NK-92 (cell line): Measurements from ENCODE around the gene DNAJB6.

Source experiments
- DNase-seq: peaks from one replicate; lab custom pipeline; 2025; ENCODE audit not compliant: unreplicated experiment; lab: John Stamatoyannopoulos, UW

The DNAJB6 gene

DNA sequence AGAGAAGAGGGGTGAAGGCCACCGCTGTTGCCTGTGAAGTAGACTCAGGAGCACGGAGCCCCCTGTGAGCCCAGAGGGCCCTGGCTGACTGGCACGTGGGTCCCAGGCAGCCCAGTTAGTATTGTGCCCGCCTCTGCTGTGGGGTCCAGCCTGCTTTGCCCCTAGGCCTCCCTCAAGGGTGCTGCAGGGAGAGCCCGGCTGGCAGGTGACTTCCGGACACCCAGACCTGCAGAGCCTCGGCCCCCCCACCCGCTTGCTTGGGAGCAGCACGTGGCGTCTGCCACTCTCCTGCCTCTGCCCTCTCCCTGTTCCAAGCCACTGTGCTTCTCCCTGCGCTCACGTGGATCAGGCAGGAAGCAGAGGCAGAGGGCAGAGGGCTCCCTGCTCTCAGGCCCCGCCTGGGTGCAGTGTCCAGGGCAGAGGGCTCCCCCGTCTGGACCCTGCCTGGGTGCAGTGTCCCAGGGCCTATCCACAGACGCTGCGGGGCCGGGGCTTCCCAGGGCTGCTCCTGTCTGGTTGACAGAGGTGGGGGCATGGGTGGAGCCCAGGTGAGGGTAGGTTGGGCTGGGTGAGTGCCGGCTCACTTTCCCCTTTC is 88.4 kb downstream of the DNAJB6 start:
- no peak for DNase-seq

DNA sequence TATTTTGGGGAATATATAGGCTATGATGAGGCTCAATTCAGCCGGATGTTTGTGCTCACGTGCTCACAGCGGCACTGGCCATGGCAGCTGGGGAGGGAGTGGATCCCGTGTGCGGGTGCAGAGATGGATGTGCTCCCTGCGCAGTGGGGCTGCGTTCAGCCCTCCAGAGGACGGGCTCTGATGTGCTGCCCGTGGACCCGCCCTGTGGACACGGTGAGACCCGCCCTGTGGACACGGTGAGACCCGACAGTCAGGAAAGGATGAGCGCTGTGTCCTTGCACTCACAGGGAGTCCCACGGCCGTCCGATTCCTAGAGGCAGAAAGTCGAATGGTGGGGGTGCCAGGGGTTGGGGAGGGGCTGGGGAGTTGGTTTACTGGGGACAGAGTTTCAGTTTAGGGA is 89.0 kb downstream of the DNAJB6 start:
- DNase-seq, result no peak

DNA sequence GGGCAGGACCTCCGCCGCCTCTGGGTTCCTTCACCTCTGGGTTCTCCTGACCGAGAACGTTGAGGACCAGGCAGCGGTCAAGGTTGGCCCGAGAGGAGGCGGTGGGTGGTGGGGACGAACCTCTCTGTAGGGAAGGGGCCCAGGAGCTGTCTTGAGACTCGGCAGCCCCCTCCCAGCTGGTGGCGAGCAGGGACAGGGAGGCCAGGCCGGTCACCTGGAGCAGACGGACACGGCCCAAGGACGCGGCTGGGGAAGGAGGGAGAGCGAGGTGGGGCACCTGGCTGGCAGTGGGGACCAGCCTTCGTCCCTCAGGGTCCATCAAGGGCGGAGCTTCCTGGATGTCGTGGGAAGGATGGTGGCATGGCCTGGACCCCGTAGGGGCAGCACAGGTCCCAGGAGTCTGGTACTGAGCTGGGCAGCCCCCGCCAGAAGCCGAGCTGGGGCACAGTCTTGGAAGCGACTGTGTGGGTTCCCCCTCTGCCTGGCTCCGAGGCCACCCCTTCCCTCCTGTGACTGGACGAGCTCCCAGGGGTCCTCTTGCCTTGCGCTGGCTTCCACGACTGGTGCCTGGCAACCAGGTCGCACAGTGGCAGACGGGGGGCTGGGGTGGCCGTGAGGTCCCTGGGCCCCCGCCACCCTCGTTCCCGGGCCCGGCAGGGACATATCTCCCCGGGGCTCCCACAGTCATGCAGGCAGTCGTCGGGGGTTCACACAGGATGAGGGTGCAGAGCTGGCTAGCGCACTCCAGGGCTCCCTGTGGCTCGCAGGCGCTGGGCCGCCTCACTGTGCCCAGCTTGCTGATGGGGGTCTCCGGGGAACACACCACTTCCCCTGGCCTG is 89.9 kb downstream of the DNAJB6 start:
- no peak for DNase-seq

DNA sequence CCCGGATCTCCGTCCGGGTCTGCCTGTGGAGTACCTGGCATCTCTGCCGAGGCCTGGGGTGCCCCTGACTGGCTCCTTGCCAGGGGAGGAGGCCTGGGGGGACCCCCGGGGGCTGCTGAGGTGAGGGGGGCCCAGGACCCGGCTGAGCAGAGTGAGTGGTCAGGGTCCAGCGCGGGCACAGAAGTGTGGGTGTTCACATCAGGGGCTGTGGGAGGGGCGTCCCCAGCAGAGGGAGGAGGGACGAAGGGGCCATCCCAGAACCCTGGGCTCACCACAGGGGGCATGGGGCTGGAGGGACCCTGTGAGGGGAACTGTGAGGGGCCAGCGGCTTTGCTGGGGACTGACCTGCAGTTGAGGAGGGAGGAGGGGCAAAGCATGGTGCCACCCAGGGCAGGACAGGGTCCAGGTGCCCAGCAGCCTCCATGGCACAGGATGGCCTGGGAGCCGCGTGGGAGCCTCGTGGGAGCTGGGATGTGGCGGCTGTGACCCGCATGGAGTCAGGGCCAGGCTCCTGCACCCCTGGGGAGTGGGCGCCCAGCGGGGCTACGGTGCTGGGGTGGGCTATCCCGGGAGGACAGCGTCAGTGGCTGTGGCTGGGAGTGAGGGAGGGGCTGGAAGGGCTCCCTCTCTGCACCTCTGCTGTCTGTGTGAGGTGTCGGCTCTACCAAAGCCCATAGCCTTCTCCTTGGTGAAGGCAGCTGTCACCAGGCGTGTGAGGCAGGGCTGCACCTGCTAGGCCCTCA is 91.2 kb downstream of the DNAJB6 start:
- DNase-seq, result no peak

DNA sequence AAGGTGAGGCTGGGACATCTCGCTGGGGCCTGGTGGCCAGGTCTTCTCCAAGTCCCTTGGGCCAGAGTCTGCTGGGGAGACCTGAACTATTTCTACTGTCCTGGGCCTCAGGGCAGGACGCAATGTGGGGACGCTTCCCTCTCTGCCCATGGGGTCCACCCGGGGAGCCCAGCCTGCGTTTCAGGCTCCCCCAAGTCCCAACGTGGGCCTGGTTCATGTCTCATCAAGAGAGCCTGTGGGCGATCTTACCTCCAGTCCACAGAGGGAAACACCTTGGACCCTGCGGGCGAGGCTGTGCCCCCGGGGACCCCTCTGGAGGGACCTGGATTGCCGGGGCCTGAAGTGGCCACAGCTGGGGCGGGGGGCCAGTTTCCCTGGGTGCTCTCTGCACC is 91.7 kb downstream of the DNAJB6 start:
- no peak for DNase-seq

DNA sequence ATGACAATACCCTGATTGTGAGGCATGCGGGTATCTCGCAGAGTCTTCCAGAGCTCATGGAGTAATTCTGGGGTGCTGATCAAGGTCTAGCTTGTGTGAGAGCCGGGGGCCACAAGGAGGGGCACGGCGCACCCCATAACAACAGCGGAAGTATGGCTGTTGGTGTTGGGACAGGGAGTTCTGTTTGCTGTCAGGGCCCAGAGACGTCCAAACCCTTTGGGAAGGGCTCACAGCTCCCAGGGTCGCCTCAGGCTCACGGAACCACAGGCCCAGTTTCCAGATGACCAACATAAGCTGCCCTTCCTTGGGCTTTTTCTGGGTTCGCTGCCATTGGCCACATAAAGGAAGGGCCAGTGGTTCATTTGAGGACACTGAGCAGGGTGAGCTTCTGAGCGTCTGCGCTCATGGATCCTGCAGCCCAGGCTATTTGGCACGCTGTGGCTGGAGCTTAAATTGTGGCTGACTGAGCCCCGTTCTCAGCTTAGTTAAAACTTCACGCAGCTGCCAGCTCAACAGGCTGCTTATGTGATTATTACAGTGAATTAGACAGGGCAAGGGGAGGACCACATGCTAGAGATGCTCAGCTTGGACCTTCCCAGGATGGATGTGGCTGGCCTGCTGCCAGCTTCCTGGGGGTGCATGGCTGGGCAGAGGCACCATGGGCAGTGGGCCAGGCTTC is 92.3 kb downstream of the DNAJB6 start:
- no peak for DNase-seq

DNA sequence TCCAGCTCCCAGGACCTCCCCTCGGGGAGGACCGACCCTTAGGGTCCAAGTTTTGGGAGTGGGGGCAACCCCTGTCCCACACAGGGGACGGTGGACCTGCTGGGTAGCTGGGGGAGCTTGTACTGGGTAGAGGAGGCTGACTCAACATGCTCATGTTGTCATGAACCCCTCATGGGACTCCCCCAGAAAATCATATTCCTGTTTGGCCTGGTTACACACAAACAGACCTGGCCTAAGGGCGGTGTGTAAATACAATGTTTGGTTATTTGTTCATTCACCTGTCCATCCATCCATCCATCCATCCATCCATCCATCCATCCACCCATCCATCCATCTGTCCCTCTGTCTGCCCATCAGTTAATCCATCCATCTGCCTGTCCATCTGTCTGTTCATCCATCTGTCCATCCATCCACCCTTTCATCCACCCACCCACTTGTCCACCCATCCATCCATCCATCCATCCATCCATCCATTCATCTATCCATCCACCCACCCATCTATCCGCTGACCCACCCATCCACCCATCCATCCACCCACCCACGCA is 92.9 kb downstream of the DNAJB6 start:
- no peak for DNase-seq

DNA sequence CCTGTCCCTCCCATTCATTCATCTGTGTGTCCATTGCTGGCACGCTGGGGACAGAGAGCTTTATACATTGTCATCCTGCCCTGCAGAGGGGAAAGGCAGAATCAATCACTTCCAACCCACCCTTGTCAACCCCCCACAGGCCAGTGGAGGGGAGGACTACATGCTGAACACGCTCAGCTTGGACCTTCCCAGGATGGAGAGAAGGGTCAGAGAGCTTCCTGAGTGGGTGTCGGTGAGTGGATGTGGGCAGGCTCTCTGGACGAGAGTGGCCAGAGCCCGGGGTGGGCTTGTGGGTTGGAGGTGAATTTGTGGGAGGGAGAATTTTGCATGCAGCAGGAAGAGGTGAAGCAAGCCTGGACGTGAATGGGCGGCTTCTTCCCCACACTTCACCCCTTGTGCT is 93.9 kb downstream of the DNAJB6 start:
- DNase-seq, result no peak

DNA sequence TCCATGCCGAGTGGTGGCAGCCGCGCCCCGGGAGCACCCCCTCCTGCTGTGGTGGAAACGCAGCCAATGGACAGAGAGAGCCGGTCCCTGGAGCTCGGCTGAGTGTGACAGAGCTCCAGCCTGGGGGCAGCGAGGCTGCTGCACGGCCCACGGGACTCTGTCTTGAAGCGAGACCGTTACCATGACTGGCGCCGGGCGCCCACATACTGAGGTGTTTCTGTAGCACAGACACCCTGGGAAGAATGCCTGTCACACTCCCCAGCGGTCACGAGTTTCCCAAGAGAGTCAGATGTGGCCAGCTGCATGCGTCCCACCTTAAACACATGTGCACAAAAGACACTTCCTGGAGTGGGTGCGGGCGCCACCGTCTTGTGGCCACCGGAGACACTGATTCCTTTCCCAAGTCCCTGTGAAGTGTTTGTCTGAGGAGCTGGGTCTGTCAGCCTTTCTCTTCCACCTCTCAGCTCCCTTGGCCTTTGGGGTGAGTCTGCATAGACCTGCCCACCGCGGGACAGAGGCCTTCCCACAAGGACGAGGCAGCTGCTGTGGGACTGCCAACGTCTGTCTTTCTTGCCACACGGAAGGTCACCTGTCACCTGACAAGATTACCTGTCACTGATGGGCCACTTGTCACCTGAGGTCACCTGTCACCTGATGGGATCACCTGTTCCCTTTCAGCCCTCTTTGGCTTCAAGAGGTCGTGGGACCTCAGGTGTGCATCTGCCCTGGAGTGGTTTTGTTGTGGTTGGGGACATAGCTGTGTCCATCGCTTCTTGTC is 94.6 kb downstream of the DNAJB6 start:
- no peak for DNase-seq

DNA sequence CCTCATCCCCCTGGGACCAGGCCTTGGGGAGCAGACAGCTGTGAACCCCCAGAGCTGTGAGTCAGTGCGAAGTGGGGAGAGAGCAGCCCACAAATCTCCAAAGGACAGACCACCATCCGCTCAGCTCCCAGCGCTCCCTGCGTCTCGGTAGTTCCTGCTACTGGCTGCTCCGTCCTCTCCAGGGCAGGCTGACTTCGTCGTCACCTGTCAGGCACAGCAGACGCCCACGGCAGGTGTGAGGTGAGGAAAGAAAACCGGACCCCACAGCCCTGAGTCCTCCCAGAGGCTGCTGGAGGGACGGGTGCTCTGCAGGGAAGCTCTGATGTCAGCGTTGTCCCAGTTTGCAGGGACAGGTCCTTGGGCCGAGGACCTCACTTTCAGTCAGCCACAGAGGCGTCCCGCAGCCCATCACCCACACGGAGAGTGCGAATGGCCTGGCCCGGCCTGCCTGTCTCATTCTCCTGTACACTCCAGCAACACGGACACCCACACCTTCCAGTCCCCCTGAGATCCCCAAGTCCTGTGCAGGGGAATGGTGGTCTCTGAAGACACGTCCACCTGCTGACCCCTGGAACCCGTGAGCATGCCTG is 95.2 kb downstream of the DNAJB6 start:
- DNase-seq, result no peak

DNA sequence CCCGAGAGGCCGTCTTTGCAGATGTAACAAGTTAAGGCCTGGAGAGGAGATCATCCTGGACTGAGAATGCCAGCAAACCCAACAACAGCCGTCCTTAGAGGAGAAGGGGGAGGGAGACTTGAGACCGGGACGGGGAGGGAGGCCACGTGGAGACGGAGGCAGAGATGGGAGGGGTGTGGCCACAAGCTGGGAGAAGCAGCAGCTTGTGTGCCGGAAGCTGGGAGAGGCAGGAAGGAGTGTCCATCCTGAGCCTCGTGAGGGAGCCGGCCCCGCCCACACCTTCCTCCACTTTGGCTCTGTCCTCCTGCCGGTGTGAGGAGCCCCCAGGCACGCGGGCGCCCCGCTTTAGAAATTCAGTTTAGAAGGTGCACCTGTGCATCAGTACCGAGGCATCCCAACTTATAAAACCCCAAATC is 95.7 kb downstream of the DNAJB6 start:
- DNase-seq, result no peak

DNA sequence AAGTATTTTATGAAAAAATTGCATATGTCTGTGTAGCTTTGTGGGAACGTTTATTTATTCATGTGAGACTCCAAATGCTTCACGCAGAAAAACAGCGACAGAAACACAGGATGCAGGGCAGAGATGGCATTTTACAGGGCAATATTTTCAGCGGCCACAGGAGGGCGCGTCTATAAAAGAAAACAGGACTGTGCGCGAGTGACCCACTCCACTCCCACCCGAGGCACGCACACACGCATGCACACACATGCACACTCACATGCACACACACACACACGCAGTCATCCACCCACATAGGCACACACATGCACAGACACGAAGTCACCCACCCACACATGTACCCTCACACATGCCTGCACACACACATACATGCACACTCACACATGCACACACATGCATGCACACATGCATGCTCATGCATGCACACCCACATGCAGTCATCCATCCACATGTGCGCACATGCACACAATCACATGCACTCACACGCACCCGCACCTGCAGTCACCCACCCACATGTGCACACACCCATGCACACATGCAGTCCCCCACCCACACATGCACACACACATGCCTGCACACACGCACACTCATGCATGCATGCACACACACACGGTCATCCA is 96.3 kb downstream of the DNAJB6 start:
- DNase-seq, result no peak

DNA sequence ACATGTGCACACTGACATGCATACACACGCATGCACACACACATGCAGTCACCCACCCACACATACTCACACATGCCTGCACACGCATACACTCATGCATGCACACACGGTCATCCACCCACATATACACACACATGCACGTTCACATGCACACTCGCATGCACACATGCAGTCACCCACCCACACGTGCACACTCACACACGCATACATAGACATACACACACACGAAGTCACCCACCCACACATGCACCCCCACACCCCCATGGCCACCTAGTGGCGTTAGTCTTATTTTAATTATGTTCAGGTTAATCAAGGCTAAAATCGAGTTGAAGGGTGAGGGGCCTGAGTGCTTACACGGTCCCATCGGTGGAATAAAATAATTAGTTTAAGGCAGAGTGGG is 96.8 kb downstream of the DNAJB6 start:
- DNase-seq, result no peak

DNA sequence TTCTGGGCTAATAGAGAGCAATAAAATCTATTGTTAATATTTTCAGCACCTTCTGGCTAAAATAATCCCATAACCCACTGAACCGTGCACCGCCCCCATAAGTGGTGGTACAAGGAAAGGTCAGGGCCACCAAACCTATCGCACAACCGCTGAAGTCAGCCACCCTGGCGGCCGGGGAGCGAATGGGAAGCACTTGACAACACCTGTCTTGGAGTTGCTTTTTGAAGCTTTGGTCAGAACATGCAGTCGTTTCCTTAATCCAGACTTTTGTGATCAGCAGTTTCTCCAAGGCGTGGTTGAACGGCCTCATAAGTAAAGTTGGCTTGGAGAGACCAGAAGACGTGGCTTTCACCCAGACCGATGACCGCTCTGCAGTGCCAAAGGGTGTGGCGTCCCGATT is 97.4 kb downstream of the DNAJB6 start:
- no peak for DNase-seq

DNA sequence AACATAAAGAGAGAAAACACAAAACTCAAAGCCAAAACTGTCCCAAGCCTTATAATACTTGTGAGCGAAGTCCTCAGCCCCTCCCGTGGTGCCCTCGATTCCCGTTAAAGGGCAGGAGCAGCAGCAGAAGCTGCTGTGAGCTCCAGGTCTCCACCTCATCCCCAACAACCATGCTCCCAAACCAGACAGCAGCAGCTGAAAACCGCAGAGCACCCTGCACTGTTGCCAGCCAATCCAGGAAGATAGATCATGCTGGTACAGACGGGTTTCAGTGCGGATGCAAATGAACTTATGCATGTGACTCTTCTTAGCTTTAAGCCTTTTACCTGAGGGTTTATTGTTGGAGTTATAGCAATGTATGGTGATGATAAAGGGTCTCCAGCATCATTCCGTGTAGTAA is 97.9 kb downstream of the DNAJB6 start:
- no peak for DNase-seq

DNA sequence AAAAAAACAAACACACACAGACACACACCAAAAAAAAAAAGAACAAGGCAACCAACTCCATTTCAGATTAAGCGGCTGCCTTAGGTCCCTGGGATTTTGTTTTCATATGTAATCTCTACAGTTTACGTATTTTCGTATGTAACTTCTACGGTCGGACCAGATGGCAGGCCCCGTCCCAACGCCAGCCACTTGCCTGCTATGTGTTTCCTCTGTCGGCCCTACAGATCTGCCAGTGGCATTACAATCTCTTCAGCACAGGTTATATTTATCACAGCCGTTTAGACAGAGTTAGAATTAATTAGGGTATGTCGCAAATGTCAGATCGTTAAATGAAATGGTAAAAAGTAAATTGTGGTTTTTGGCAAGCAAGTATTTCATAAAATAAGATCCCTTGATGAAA is 99.3 kb downstream of the DNAJB6 start:
- no peak for DNase-seq

DNA sequence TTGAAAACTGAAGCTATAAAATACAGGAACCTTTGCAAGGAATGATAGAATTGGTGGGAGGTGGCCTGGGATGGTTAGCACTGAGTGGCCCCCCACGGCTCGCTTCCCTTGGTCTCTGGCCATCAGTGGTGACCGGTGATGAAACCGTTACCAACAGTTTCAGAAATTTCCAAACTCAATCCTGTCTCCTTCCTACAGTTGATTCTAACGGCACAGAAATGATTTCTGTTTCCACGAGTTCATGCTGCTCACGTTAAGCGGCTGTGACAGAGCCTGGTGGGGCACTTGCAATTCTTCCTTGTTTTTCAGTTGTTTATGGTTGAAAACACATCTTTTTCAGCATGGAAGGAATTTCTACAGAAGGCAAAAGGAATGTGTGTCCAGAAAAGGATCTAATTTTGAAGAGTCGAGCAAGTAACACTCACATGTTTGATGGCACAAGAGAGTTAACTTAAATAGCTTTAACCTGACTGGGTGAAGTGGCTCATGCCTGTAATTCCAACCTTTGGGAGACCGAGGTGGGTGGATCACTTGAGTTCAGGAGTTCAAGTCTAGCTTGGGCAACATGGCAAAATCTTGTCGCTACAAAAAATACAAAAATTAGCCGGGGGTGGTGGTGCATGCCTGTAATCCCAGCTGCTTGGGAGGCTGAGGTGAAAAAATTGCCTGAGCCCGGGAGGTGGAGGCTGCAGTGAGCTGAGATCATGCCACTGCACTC is 100.1 kb downstream of the DNAJB6 start:
- DNase-seq, result no peak

DNA sequence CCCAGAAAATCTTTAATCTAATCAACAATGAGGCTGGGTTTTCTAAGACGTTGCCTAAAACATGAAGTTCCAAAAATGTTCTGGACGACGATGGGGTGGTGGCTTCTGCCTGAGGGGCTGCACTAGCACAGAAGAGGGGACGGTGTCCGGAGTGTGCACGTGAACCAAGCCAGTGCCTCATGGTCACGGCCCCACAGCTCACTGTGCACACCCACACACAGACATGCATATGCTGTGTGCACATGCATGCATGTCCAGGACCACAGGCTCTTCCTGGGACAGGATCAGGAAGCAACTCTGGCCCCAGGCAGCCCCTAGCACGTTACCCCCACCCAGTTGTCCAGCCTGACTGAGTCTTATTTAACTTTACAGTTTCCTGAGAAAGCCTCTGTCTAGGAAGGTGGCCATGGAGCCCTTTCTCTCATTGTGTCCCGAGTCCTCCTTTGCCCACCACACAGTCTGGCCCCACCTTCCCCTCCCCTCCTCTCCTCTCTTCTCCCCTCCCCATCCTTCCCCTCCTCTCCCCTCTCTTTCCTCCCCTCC is 100.8 kb downstream of the DNAJB6 start:
- no peak for DNase-seq
